ENCODE results near the gene DOC2A.
A peak's percentile ranks its signal among the peaks of the same experiment; 100 is the strongest.

The DOC2A gene

GRCh38 chr16:29993191-29993902 lies 17.5 kb downstream of the DOC2A start:
- no peak overlapping the region for H3K4me3 ChIP-seq (ENCODE audit: control insufficient read depth, low read depth, low read length)
- no peak for DNase-seq (ENCODE audit: low read depth)
- TF ChIP-seq CTCF (conservative IDR thresholded peaks at IDR 0.05; ENCODE audit: control insufficient read depth, insufficient read depth, low read depth, low read length): no peak

GRCh38 chr16:29992344-29992967 lies 18.4 kb downstream of the DOC2A start:
- DNase-seq (ENCODE audit: low read depth): peak; percentile 38
- TF ChIP-seq CTCF (conservative IDR thresholded peaks at IDR 0.05; ENCODE audit: control insufficient read depth, insufficient read depth, low read depth, low read length): no peak
- no peak overlapping the region for H3K4me3 ChIP-seq (ENCODE audit: control insufficient read depth, low read depth, low read length)

- no peak overlapping the region for H3K4me3 ChIP-seq (ENCODE audit: control insufficient read depth, low read depth, low read length)
- no peak for DNase-seq (ENCODE audit: low read depth)
- no peak for TF ChIP-seq CTCF (conservative IDR thresholded peaks at IDR 0.05; ENCODE audit: control insufficient read depth, insufficient read depth, low read depth, low read length)
These were observed 19.3 kb downstream of the DOC2A start for GRCh38 chr16:29991571-29991904.

- no peak for TF ChIP-seq CTCF (conservative IDR thresholded peaks at IDR 0.05; ENCODE audit: control insufficient read depth, insufficient read depth, low read depth, low read length)
- DNase-seq (ENCODE audit: low read depth): no peak
- H3K4me3 ChIP-seq (ENCODE audit: control insufficient read depth, low read depth, low read length): no peak overlapping the region
These were observed 19.8 kb downstream of the DOC2A start for GRCh38 chr16:29990883-29991570.

- DNase-seq (ENCODE audit: low read depth): no peak
- no peak for TF ChIP-seq CTCF (conservative IDR thresholded peaks at IDR 0.05; ENCODE audit: control insufficient read depth, insufficient read depth, low read depth, low read length)
- H3K4me3 ChIP-seq (ENCODE audit: control insufficient read depth, low read depth, low read length): no peak overlapping the region
These were observed 20.8 kb downstream of the DOC2A start for GRCh38 chr16:29990034-29990433.

- TF ChIP-seq CTCF (conservative IDR thresholded peaks at IDR 0.05; ENCODE audit: control insufficient read depth, insufficient read depth, low read depth, low read length): no peak
- no peak overlapping the region for H3K4me3 ChIP-seq (ENCODE audit: control insufficient read depth, low read depth, low read length)
- DNase-seq (ENCODE audit: low read depth): no peak
These were observed 21.5 kb downstream of the DOC2A start for GRCh38 chr16:29989111-29989858.
